ENCODE data around the gene CMYA5.

CMYA5 gene

GRCh38 chr5:79689541-79690466, at the start of gene CMYA5:
Gene CMYA5 (plus strand): TSS chr5:79689836. CDS start chr5:79689908, 72 bp downstream.
- no peaks in the 10 kb centered on the region for H3K27me3 ChIP-seq (replicated peaks; ENCODE audit: insufficient read depth, low read length)
- H4K20me1 ChIP-seq (ENCODE audit: insufficient read depth, low read length): no peaks in the 10 kb centered on the region
- H3F3A ChIP-seq (ENCODE audit: insufficient read depth, low read length): peaks cover 12% of the 10 kb centered on the region
- no peak within 1 kb of the TSS for H3K4me3 ChIP-seq (ENCODE audit: low read length)
- no peak within 1 kb of the TSS for H3K27ac ChIP-seq (ENCODE audit: low read length)
- H3K79me2 ChIP-seq (ENCODE audit: low read length): no peaks in the 10 kb centered on the region
- no peak for DNase-seq
- H3K4me2 ChIP-seq (ENCODE audit: low read depth, low read length): no peak within 1 kb of the TSS
- no peaks in the 10 kb centered on the region for H3K36me3 ChIP-seq (replicated peaks; ENCODE audit: insufficient read depth, low read length)
- peaks cover 18% of the 10 kb centered on the region for H3K4me1 ChIP-seq (ENCODE audit: low read length)
- no peaks in the 10 kb centered on the region for H3K9me2 ChIP-seq (replicated peaks; ENCODE audit: insufficient read depth, low read length)
- no peak within 1 kb of the TSS for H3K9ac ChIP-seq (ENCODE audit: low read length)
- TF ChIP-seq CTCF (IDR thresholded peaks at IDR 0.05; ENCODE audit: low read length) (no peak), EZH2 (optimal IDR thresholded peaks at IDR 0.05; ENCODE audit: low read depth, low read length) (no peak), EZH2phosphoT487 (IDR thresholded peaks at IDR 0.05; ENCODE audit: low read length) (no peak)
- no peak within 1 kb of the TSS for H2AFZ ChIP-seq (ENCODE audit: low read length)
- H3K9me3 ChIP-seq (replicated peaks; ENCODE audit: insufficient read depth, low read length): no peaks in the 10 kb centered on the region

- TF ChIP-seq EZH2phosphoT487 (IDR thresholded peaks at IDR 0.05; ENCODE audit: low read length) (no peak), EZH2 (optimal IDR thresholded peaks at IDR 0.05; ENCODE audit: low read depth, low read length) (no peak), CTCF (IDR thresholded peaks at IDR 0.05; ENCODE audit: low read length) (no peak)
- H4K20me1 ChIP-seq (ENCODE audit: insufficient read depth, low read length): no peaks in the 10 kb centered on the region
- H3K9me3 ChIP-seq (replicated peaks; ENCODE audit: insufficient read depth, low read length): no peaks in the 10 kb centered on the region
- no peaks in the 10 kb centered on the region for H3K27me3 ChIP-seq (replicated peaks; ENCODE audit: insufficient read depth, low read length)
- H3K9me2 ChIP-seq (replicated peaks; ENCODE audit: insufficient read depth, low read length): no peaks in the 10 kb centered on the region
- no peaks in the 10 kb centered on the region for H3K4me1 ChIP-seq (ENCODE audit: low read length)
- no peak overlapping the region for H3K27ac ChIP-seq (ENCODE audit: low read length)
- peaks cover 3% of the 10 kb centered on the region; the same call in 1 of the 2 replicates for H3K36me3 ChIP-seq (replicated peaks; ENCODE audit: insufficient read depth, low read length)
- H3F3A ChIP-seq (ENCODE audit: insufficient read depth, low read length): no peaks in the 10 kb centered on the region
- no peak overlapping the region for H3K9ac ChIP-seq (ENCODE audit: low read length)
- H3K79me2 ChIP-seq (ENCODE audit: low read length): peaks cover 5% of the 10 kb centered on the region; the same call in 1 of the 2 replicates
- no peak overlapping the region for H3K4me2 ChIP-seq (ENCODE audit: low read depth, low read length)
- H2AFZ ChIP-seq (ENCODE audit: low read length): no peak overlapping the region
- DNase-seq: no peak
- H3K4me3 ChIP-seq (ENCODE audit: low read length): no peak overlapping the region
Measured at GRCh38 chr5:79640571-79641055, 49.0 kb upstream of the CMYA5 start.

- no peak overlapping the region for H3K4me3 ChIP-seq (ENCODE audit: low read length)
- H3K9me2 ChIP-seq (replicated peaks; ENCODE audit: insufficient read depth, low read length): no peaks in the 10 kb centered on the region
- no peak for TF ChIP-seq CTCF (IDR thresholded peaks at IDR 0.05; ENCODE audit: low read length)
- TF ChIP-seq EZH2 (optimal IDR thresholded peaks at IDR 0.05; ENCODE audit: low read depth, low read length): no peak
- no peak for TF ChIP-seq EZH2phosphoT487 (IDR thresholded peaks at IDR 0.05; ENCODE audit: low read length)
- H3K79me2 ChIP-seq (ENCODE audit: low read length): peaks cover 5% of the 10 kb centered on the region; the same call in 1 of the 2 replicates
- H3K9ac ChIP-seq (ENCODE audit: low read length): no peak overlapping the region
- no peak for DNase-seq
- no peaks in the 10 kb centered on the region for H3K9me3 ChIP-seq (replicated peaks; ENCODE audit: insufficient read depth, low read length)
- H3F3A ChIP-seq (ENCODE audit: insufficient read depth, low read length): no peaks in the 10 kb centered on the region
- no peaks in the 10 kb centered on the region for H3K4me1 ChIP-seq (ENCODE audit: low read length)
- H3K36me3 ChIP-seq (replicated peaks; ENCODE audit: insufficient read depth, low read length): peaks cover 3% of the 10 kb centered on the region; the same call in 1 of the 2 replicates
- H3K27ac ChIP-seq (ENCODE audit: low read length): no peak overlapping the region
- no peak overlapping the region for H2AFZ ChIP-seq (ENCODE audit: low read length)
- H3K4me2 ChIP-seq (ENCODE audit: low read depth, low read length): no peak overlapping the region
- H4K20me1 ChIP-seq (ENCODE audit: insufficient read depth, low read length): no peaks in the 10 kb centered on the region
- H3K27me3 ChIP-seq (replicated peaks; ENCODE audit: insufficient read depth, low read length): no peaks in the 10 kb centered on the region
Measured at GRCh38 chr5:79641414-79641813, 48.2 kb upstream of the CMYA5 start.

Data from MM.1S (cell line).